GM23338 (cell line): ENCODE results near the gene KCTD1. TPM values are rescaled to one million over a fixed set of nuclear protein-coding genes. Genes with fewer than 3 reads are reported as not detected.

Source experiments
- ATAC-seq: fragments of 200-7000 bp; cut with Tn5 transposase; 3 replicates; pipeline ENCODE4 v1.9.1; 2020
- DNase-seq: peaks from one replicate; pipeline ENCODE4 v3.0.0-alpha.2; 2015; ENCODE audit warnings: low spot score
- H2AFZ ChIP-seq: fragments of 200-600 bp; sonication (generic); 2 replicates; pipeline ENCODE4 v1.8.0; 2016; ENCODE audit warnings: antibody characterized with exemption, mild to moderate bottlenecking, moderate library complexity
- H3F3A ChIP-seq: fragments of 200-600 bp; sonication (generic); replicated peaks from 2 replicates; pipeline ENCODE4 v1.8.0; 2017; ENCODE audit warnings: antibody characterized with exemption, mixed run types, low read depth
- H3K27ac ChIP-seq: fragments of 200-600 bp; sonication (generic); 2 replicates; pipeline ENCODE4 v1.6.1; 2016; ENCODE audit warnings: low read depth
- H3K27me3 ChIP-seq: fragments of 200-600 bp; sonication (generic); 2 replicates; pipeline ENCODE4 v1.8.0; 2016; ENCODE audit warnings: mild to moderate bottlenecking, mixed run types, moderate library complexity; ENCODE audit not compliant: insufficient read depth
- H3K36me3 ChIP-seq: fragments of 200-600 bp; sonication (generic); 2 replicates; pipeline ENCODE4 v1.8.0; 2016; ENCODE audit warnings: mild to moderate bottlenecking; ENCODE audit not compliant: insufficient read depth
- H3K4me1 ChIP-seq: fragments of 200-600 bp; sonication (generic); 2 replicates; pipeline ENCODE4 v1.8.0; 2016; ENCODE audit warnings: mild to moderate bottlenecking, moderate library complexity; ENCODE audit not compliant: insufficient read depth
- H3K4me2 ChIP-seq: fragments of 200-600 bp; sonication (generic); 2 replicates; pipeline ENCODE4 v1.7.1; 2017; ENCODE audit warnings: mixed run types
- H3K4me3 ChIP-seq: fragments of 200-600 bp; sonication (generic); 2 replicates; pipeline ENCODE4 v1.6.1; 2016; ENCODE audit warnings: mixed run types
- H3K79me2 ChIP-seq: fragments of 200-600 bp; sonication (generic); replicated peaks from 2 replicates; pipeline ENCODE4 v1.8.0; 2017; ENCODE audit warnings: mild to moderate bottlenecking; ENCODE audit not compliant: insufficient read depth
- H3K9me2 ChIP-seq: fragments of 200-600 bp; sonication (generic); 2 replicates; pipeline ENCODE4 v1.8.0; 2017; ENCODE audit not compliant: insufficient read depth
- H4K20me1 ChIP-seq: fragments of 200-600 bp; sonication (generic); replicated peaks from 2 replicates; pipeline ENCODE4 v1.8.0; 2017; ENCODE audit warnings: mild to moderate bottlenecking; ENCODE audit not compliant: insufficient read depth
- H3K27ac Mint-ChIP-seq: 2 replicates; pipeline ENCODE4 v1.8.0; 2020; ENCODE audit warnings: inconsistent platforms, mild to moderate bottlenecking, moderate library complexity, mixed read lengths
- H3K27me3 Mint-ChIP-seq: 3 replicates; pipeline ENCODE4 v1.8.0; 2022; ENCODE audit warnings: low read depth, mild to moderate bottlenecking, moderate library complexity, mixed read lengths, inconsistent platforms; ENCODE audit not compliant: insufficient read depth, poor library complexity
- H3K36me3 Mint-ChIP-seq: 3 replicates; pipeline ENCODE4 v1.8.0; 2021; ENCODE audit warnings: low read depth, mild to moderate bottlenecking, inconsistent platforms, moderate library complexity, mixed read lengths
- H3K4me1 Mint-ChIP-seq: 3 replicates; pipeline ENCODE4 v1.8.0; 2020; ENCODE audit warnings: mild to moderate bottlenecking, inconsistent platforms, mixed read lengths
- H3K4me3 Mint-ChIP-seq: 3 replicates; pipeline ENCODE4 v1.8.0; 2021; ENCODE audit warnings: moderate library complexity, mild to moderate bottlenecking, inconsistent platforms, mixed read lengths
- H3K9me3 Mint-ChIP-seq: 3 replicates; pipeline ENCODE4 v1.8.0; 2020; ENCODE audit warnings: moderate library complexity, mild to moderate bottlenecking, inconsistent platforms, mixed read lengths
- CREB1 ChIP-seq: fragments of 250-450 bp; sonication (Bioruptor Pico); IDR thresholded peaks from 2 replicates; pipeline ENCODE4 v1.5.0; 2020; ENCODE audit warnings: low read depth, mild to moderate bottlenecking, moderate library complexity
- EZH2 ChIP-seq: fragments of 200-600 bp; sonication (generic); IDR thresholded peaks from one replicate; pipeline ENCODE4 v1.8.0; 2017; ENCODE audit warnings: antibody characterized with exemption, mild to moderate bottlenecking, low read depth; ENCODE audit not compliant: unreplicated experiment
- JUNB ChIP-seq: IDR thresholded peaks from one replicate; pipeline ENCODE4 v1.6.1; 2016; ENCODE audit warnings: antibody characterized with exemption; ENCODE audit not compliant: unreplicated experiment
- NANOG ChIP-seq: IDR thresholded peaks from 2 replicates; pipeline ENCODE4 v1.6.1; 2016; ENCODE audit warnings: antibody characterized with exemption, borderline replicate concordance
- POLR2AphosphoS5 ChIP-seq: IDR thresholded peaks from 2 replicates; pipeline ENCODE4 v1.6.1; 2016; ENCODE audit warnings: antibody characterized with exemption, low read depth
- ZNF331 ChIP-seq: fragments of 250-450 bp; sonication (Bioruptor Pico); IDR thresholded peaks from 2 replicates; pipeline ENCODE4 v1.5.0; 2020; ENCODE audit warnings: low read depth, mild to moderate bottlenecking, moderate library complexity
- polyA plus RNA-seq: library from polyadenylated mRNA; unstranded; fragments of >200 nt; fragmentation: Nextera tagmentation; extraction: Ambion mirVana; gene quantifications from 2 replicates; pipeline ENCODE4 v1.2.1, GENCODE V29; 2016
- total RNA-seq: library from RNA; depleted of rRNA; stranded (reverse); fragments of >200 nt; shearing (Covaris generic); gene quantifications from 2 replicates; pipeline ENCODE4 v1.2.3, GENCODE V29; 2014
- TF ChIP-seq, protein P1 (sequence below), 2 experiments: fragments of 200-600 bp in 1 of 2; sonication (generic) in 1 of 2; conservative IDR thresholded peaks; 2 replicates each; pipeline versions ENCODE4 v1.5.1 to v1.6.1; 2016 to 2017; ENCODE audit warnings: antibody characterized with exemption in 2 of 2, low read depth in 2 of 2, mild to moderate bottlenecking in 2 of 2, moderate library complexity in 1 of 2
- TF ChIP-seq, protein P2 (sequence below): fragments of 250-450 bp; sonication (Bioruptor Pico); IDR thresholded peaks from 2 replicates; pipeline ENCODE4 v1.5.0; 2020; ENCODE audit warnings: mild to moderate bottlenecking, moderate library complexity
- TF ChIP-seq, protein P3 (sequence below): IDR thresholded peaks from 2 replicates; pipeline ENCODE4 v1.6.1; 2016; ENCODE audit warnings: antibody characterized with exemption

Gene KCTD1
- total and polyA plus RNA-seq, 2 experiments from 2014 or later = 7.1 to 20.5 TPM

DNA sequence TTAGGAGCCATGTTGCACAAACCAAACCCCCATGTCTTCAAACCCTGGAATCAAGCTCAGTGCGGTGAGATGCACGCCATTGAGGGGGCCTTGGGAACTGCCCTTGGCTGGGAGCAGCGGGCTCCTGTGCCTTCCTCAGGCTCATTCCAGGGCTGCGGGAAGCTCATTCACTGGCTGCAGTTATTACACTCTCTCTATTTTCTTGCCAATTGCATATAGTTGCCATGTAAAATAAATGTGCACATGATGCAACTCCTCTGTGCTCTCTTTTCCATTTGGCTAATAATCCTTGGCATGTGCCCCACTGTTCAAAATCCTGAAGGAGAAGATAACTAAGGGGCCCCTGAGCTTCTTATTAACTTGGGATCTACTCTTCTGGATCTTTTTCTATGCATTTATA lies 74.7 kb downstream of the KCTD1 start:
- H3K4me3 ChIP-seq = no peak overlapping the region
- Mint-ChIP-seq H3K4me1 (peaks cover 24% of the 10 kb centered on the region), H3K4me3 (no peak overlapping the region), H3K27me3 (no peaks in the 10 kb centered on the region), H3K27ac (no peak overlapping the region), H3K9me3 (no peaks in the 10 kb centered on the region), H3K36me3 (no peaks in the 10 kb centered on the region)
- no peaks in the 10 kb centered on the region for H3K36me3 ChIP-seq
- H3K9me2 ChIP-seq = no peaks in the 10 kb centered on the region
- ATAC-seq = no peak
- H2AFZ ChIP-seq = no peak overlapping the region
- DNase-seq = no peak
- TF ChIP-seq, protein P1, sequence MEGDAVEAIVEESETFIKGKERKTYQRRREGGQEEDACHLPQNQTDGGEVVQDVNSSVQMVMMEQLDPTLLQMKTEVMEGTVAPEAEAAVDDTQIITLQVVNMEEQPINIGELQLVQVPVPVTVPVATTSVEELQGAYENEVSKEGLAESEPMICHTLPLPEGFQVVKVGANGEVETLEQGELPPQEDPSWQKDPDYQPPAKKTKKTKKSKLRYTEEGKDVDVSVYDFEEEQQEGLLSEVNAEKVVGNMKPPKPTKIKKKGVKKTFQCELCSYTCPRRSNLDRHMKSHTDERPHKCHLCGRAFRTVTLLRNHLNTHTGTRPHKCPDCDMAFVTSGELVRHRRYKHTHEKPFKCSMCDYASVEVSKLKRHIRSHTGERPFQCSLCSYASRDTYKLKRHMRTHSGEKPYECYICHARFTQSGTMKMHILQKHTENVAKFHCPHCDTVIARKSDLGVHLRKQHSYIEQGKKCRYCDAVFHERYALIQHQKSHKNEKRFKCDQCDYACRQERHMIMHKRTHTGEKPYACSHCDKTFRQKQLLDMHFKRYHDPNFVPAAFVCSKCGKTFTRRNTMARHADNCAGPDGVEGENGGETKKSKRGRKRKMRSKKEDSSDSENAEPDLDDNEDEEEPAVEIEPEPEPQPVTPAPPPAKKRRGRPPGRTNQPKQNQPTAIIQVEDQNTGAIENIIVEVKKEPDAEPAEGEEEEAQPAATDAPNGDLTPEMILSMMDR (conservative IDR thresholded peaks at IDR 0.05; ENCODE audit: low read depth in 2 of 2) = no peak
- TF ChIP-seq CREB1 (CRISPR knock-in tag) (no peak), POLR2AphosphoS5 (no peak), ZNF331 (CRISPR knock-in tag) (no peak), JUNB (no peak), NANOG (no peak), EZH2 (no peak)
- TF ChIP-seq, protein P2, sequence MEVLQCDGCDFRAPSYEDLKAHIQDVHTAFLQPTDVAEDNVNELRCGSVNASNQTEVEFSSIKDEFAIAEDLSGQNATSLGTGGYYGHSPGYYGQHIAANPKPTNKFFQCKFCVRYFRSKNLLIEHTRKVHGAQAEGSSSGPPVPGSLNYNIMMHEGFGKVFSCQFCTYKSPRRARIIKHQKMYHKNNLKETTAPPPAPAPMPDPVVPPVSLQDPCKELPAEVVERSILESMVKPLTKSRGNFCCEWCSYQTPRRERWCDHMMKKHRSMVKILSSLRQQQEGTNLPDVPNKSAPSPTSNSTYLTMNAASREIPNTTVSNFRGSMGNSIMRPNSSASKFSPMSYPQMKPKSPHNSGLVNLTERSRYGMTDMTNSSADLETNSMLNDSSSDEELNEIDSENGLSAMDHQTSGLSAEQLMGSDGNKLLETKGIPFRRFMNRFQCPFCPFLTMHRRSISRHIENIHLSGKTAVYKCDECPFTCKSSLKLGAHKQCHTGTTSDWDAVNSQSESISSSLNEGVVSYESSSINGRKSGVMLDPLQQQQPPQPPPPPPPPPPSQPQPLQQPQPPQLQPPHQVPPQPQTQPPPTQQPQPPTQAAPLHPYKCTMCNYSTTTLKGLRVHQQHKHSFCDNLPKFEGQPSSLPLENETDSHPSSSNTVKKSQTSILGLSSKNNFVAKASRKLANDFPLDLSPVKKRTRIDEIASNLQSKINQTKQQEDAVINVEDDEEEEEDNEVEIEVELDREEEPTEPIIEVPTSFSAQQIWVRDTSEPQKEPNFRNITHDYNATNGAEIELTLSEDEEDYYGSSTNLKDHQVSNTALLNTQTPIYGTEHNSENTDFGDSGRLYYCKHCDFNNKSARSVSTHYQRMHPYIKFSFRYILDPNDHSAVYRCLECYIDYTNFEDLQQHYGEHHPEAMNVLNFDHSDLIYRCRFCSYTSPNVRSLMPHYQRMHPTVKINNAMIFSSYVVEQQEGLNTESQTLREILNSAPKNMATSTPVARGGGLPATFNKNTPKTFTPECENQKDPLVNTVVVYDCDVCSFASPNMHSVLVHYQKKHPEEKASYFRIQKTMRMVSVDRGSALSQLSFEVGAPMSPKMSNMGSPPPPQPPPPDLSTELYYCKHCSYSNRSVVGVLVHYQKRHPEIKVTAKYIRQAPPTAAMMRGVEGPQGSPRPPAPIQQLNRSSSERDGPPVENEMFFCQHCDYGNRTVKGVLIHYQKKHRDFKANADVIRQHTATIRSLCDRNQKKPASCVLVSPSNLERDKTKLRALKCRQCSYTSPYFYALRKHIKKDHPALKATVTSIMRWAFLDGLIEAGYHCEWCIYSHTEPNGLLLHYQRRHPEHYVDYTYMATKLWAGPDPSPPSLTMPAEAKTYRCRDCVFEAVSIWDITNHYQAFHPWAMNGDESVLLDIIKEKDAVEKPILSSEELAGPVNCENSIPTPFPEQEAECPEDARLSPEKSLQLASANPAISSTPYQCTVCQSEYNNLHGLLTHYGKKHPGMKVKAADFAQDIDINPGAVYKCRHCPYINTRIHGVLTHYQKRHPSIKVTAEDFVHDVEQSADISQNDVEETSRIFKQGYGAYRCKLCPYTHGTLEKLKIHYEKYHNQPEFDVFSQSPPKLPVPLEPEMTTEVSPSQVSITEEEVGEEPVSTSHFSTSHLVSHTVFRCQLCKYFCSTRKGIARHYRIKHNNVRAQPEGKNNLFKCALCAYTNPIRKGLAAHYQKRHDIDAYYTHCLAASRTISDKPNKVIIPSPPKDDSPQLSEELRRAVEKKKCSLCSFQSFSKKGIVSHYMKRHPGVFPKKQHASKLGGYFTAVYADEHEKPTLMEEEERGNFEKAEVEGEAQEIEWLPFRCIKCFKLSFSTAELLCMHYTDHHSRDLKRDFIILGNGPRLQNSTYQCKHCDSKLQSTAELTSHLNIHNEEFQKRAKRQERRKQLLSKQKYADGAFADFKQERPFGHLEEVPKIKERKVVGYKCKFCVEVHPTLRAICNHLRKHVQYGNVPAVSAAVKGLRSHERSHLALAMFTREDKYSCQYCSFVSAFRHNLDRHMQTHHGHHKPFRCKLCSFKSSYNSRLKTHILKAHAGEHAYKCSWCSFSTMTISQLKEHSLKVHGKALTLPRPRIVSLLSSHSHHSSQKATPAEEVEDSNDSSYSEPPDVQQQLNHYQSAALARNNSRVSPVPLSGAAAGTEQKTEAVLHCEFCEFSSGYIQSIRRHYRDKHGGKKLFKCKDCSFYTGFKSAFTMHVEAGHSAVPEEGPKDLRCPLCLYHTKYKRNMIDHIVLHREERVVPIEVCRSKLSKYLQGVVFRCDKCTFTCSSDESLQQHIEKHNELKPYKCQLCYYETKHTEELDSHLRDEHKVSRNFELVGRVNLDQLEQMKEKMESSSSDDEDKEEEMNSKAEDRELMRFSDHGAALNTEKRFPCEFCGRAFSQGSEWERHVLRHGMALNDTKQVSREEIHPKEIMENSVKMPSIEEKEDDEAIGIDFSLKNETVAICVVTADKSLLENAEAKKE (CRISPR knock-in tag) = no peak
- TF ChIP-seq, protein P3, sequence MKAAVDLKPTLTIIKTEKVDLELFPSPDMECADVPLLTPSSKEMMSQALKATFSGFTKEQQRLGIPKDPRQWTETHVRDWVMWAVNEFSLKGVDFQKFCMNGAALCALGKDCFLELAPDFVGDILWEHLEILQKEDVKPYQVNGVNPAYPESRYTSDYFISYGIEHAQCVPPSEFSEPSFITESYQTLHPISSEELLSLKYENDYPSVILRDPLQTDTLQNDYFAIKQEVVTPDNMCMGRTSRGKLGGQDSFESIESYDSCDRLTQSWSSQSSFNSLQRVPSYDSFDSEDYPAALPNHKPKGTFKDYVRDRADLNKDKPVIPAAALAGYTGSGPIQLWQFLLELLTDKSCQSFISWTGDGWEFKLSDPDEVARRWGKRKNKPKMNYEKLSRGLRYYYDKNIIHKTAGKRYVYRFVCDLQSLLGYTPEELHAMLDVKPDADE = no peak
- no peaks in the 10 kb centered on the region for H4K20me1 ChIP-seq
- no peak overlapping the region for H3K27ac ChIP-seq
- H3K4me2 ChIP-seq = no peak overlapping the region
- peaks cover 30% of the 10 kb centered on the region for H3K4me1 ChIP-seq
- peaks cover under 1% of the 10 kb centered on the region; the same call in 1 of the 2 replicates for H3F3A ChIP-seq
- H3K79me2 ChIP-seq = no peaks in the 10 kb centered on the region
- no peaks in the 10 kb centered on the region for H3K27me3 ChIP-seq
